Fibroblast of lung (primary cell): ENCODE results near the gene BICRA.

Experiments
- CTCF ChIP-seq, 2 donors: IDR thresholded peaks in 1 of 2; conservative IDR thresholded peaks in 1 of 2; 1 replicate in 1 of 2; 2 replicates in 1 of 2; pipeline ENCODE4 v1.5.1; 2011 to 2012; ENCODE audit warnings: low read length in 2 of 2, control low read depth in 1 of 2, inconsistent platforms in 1 of 2, low read depth in 1 of 2, mild to moderate bottlenecking in 1 of 2
- EZH2 ChIP-seq: IDR thresholded peaks from 2 replicates; pipeline ENCODE4 v1.5.1; 2012; ENCODE audit warnings: low read length, control low read depth, mild to moderate bottlenecking; ENCODE audit errors: missing control alignments

- TF ChIP-seq CTCF (conservative IDR thresholded peaks at IDR 0.05 in 1 of 2, IDR thresholded peaks at IDR 0.05 in 1 of 2; ENCODE audit: low read depth in 1 of 2, low read length in 2 of 2) = no peak
- TF ChIP-seq EZH2 = no peak
Measured at GRCh38 chr19:47745010-47745901, 136.3 kb downstream of the BICRA start, which contains the start of gene NOP53.
